ENCODE measurements around the gene DOCK4. TPM values are rescaled to one million over a fixed set of nuclear protein-coding genes. Genes with fewer than 3 reads are reported as not detected.

The DOCK4 gene
- total and polyA plus RNA-seq, 2 of the 8 experiments (the other 6 are each of a cell fraction or from before 2014, with no cell fraction given), result 5.1 to 23.6 TPM

DNA sequence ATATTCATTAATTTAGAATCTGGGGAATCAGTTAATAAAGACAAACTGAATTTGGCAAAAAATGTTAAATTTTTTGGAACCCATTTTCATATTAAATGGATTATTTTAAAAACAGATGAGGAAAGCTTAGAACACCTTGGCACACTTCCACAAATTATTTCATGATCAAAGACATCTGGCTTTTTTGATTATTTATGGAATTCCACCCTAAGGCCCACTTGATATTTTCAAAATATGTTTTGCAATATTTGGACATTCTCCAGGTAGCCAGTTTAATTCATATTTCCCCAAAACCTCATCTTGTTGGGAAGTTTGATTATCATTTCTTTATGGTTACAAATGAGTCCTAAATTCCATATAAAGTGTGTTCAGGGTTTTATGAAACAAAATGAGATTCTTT is 129.9 kb downstream of the DOCK4 start:
- Histone ChIP-seq H4K20me1 (replicated peaks in 1 of 2; ENCODE audit: control insufficient read depth in 1 of 2, insufficient read depth in 2 of 2, low read length in 2 of 2) (no peaks in the 10 kb centered on the region), H3K9ac (replicated peaks in 1 of 4; ENCODE audit: extremely low read depth in 1 of 4, low read depth in 3 of 4, low read length in 3 of 4) (no peak overlapping the region), H3K4me3 (ENCODE audit: extremely low read depth in 1 of 4, insufficient read depth in 2 of 4, low read depth in 3 of 4, low read length in 4 of 4) (no peak overlapping the region), H3K14ac (ENCODE audit: insufficient read length) (no peak overlapping the region), H3K18ac (ENCODE audit: extremely low read depth, low read length) (no peak overlapping the region), H3K27ac (ENCODE audit: low read depth, low read length) (no peak overlapping the region), H3K27me3 (replicated peaks in 1 of 4; ENCODE audit: control insufficient read depth in 3 of 4, extremely low read depth in 1 of 4, insufficient read depth in 3 of 4, low read length in 3 of 4) (no peaks in the 10 kb centered on the region), H2BK20ac (ENCODE audit: low read length) (no peak overlapping the region), H2AK5ac (ENCODE audit: low read depth, low read length) (no peak overlapping the region), H2AFZ (ENCODE audit: low read length) (no peak overlapping the region), H3K79me2 (ENCODE audit: control insufficient read depth in 1 of 2, insufficient read depth in 2 of 2, low read length in 2 of 2) (0 out of 4 replicates have a peak, but pooled peaks cover 0 to 3% of the 10 kb centered on the region in 2 experiments), H2BK5ac (ENCODE audit: low read depth, low read length) (no peak overlapping the region), H4K91ac (replicated peaks; ENCODE audit: insufficient read length, low read length) (no peak overlapping the region), H3K36me3 (ENCODE audit: control insufficient read depth in 2 of 4, insufficient read depth in 4 of 4, low read length in 3 of 4) (no peaks in the 10 kb centered on the region), H3K9me3 (ENCODE audit: insufficient read depth in 2 of 2, low read depth in 1 of 2, low read length in 1 of 2) (no peaks in the 10 kb centered on the region), H2BK120ac (replicated peaks; ENCODE audit: low read depth, low read length) (no peak overlapping the region), H3K4ac (replicated peaks; ENCODE audit: insufficient read length, low read depth, low read length) (no peak overlapping the region), H3K56ac (replicated peaks; ENCODE audit: insufficient read length, low read depth, low read length) (no peak overlapping the region), H3K79me1 (ENCODE audit: low read depth, low read length) (no peaks in the 10 kb centered on the region), H4K8ac (ENCODE audit: extremely low read depth, insufficient read depth, low read length) (no peak overlapping the region), H3K23me2 (ENCODE audit: low read depth, low read length) (no peaks in the 10 kb centered on the region), H2BK12ac (ENCODE audit: low read depth, low read length) (no peak overlapping the region), H2BK15ac (ENCODE audit: low read length) (no peak overlapping the region), H3K4me2 (ENCODE audit: insufficient read depth in 1 of 2, low read depth in 2 of 2, low read length in 2 of 2) (no peak overlapping the region), H3K4me1 (replicated peaks in 1 of 4; ENCODE audit: control insufficient read depth in 3 of 4, insufficient read depth in 4 of 4, low read length in 3 of 4) (peaks cover 0 to 8% (median 0%) of the 10 kb centered on the region in 4 experiments; a peak in 2 of 7 replicates), H4K5ac (ENCODE audit: insufficient read length, low read depth, low read length) (no peak overlapping the region), H3K23ac (ENCODE audit: insufficient read length) (no peak overlapping the region)
- FAIRE-seq, result no peak
- no peak for DNase-seq (ENCODE audit: low read depth in 1 of 2, low spot score in 2 of 2)
- POLR2A ChIA-PET (ENCODE audit: partially characterized antibody), result no interaction called here
- CTCF ChIA-PET (ENCODE audit: partially characterized antibody), result interaction anchor here (1.2 kb wide), 1 partner anchor 313 kb away, joined by 3 read pairs; no protein-coding TSS in a partner anchor
- TF ChIP-seq CHD1 (IDR thresholded peaks at IDR 0.05; ENCODE audit: low read depth, low read length), result no peak
- TF ChIP-seq SAP30 (IDR thresholded peaks at IDR 0.05; ENCODE audit: insufficient read depth, insufficient replicate concordance, low read length), result no peak
- TF ChIP-seq TEAD4 (IDR thresholded peaks at IDR 0.05; ENCODE audit: low read depth, low read length), result no peak

Measured in H1 (cell line).